HG02678 (cell line): ENCODE measurements around the gene TPX2.
A peak's percentile ranks its signal among the peaks of the same experiment; 100 is the strongest.

Source experiments
- ATAC-seq: cut with Tn5 transposase; IDR thresholded peaks from one replicate; pipeline ENCODE4 v1.9.1; 2021; ENCODE audit warnings: mild to moderate bottlenecking, moderate library complexity; ENCODE audit not compliant: unreplicated experiment

TPX2 gene

DNA sequence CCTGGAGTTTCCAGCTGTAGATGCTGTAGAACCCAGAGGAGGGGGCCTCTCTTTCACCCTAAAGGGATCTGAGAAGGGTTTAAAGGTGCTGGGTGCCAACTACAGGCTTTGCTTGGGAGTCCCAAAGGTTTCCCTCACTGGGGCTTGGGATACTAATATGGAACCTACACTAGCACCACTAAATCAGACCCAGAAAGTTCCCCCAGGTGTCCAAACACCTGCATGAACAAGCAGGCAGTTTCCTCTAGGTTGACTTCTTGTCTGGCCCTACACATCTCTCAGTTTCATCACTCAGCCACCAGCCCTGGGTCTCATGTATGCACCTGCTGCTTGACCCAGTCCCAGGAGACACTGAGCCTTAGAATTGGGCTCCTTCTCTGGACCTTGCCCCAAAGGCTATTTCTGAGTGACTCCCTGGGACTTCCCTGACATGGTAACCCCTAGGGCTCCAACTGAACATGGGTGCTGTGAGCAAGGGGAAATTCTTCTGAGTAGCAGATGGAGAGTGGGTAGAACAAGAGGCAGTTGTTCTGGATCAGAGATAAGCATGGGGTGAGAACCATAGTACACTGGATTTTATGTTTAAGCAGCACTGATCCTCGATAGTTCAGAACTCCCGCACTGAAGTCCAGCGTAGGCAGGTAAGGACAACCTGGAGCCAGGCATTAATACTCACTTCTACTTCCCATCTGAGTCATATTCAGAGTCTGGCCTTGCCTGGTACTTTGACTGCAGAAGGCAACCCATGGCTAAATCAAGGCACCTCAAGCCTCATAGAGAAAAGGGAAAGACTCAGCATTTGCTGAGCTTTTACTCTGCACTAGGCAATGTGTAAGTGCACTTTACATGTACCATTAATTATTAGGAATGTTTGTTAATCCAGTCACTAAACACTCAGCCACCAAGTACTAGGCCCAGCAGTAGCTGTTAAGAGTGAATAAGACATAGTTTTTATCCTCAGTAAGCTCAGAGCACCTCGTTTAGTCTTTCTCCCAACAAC is 33.2 kb upstream of the TPX2 start:
- ATAC-seq = peak; percentile 93

DNA sequence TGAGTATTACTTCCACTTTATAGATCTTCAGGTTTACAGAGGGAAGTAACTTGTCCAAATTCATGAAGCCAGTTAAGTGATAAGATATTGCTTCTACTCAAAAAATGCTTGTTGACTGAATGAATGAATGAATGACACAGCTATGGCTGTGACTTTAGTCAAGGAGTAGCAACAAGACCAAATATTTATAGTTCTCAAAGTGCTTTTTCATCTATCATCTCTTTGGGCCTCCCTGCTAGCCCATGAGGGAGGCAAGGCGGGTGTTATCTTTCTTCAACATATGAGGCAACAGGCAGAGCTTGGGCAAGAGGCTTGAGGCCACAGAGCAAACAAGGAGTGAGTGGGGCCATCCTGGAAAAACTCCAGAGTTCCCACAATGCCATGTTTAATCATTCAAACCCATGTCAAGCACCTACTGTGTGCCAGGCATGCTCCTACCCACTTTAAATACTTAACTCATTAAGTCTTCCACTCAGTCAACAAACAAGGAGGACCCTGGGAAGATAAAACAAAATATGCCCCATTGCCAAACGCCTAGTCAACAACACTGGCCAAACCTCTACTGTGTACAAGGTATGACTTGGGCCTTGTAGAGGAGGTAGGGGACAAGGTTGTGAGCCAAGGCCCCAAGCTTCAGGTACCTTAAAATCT is 32.4 kb upstream of the TPX2 start:
- ATAC-seq = no peak

GRCh38 chr20:31707258-31707615 is 31.9 kb upstream of the TPX2 start:
- no peak for ATAC-seq

DNA sequence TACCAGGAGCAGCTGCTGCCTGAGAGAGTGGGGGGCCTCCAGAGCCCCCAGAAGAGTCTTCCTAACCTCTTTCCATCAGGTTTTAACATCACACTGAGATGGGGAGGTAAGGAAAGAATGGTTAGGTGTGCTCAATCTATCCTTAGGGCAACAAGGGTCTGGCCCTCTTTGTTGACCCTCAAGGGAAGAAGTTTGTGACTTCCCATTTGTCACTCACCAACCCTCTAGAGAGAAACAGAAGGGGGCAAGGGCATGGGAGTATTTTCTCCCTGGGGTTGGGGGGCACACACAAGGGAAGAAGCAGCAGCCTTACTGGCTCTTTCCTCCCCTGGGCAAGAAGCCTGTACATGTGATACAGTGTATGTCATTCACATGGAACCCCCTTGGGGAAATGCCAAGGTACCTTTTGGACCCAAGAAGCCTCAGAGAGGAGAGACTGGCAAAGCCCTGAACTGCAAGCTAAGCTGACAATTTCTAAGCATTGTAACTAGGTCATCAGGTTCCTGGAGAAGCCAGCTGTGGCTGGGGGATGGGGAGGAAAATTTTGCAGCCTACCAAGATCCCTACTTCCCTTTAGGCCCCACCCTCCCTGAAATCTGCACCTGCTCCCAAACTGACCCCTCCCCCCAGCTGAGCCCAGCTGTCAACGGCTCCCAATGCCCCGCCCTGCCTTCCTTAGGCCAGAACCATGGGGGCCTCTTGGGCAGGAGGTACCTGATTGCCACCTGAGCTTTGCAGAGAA is 30.9 kb upstream of the TPX2 start:
- ATAC-seq = no peak

DNA sequence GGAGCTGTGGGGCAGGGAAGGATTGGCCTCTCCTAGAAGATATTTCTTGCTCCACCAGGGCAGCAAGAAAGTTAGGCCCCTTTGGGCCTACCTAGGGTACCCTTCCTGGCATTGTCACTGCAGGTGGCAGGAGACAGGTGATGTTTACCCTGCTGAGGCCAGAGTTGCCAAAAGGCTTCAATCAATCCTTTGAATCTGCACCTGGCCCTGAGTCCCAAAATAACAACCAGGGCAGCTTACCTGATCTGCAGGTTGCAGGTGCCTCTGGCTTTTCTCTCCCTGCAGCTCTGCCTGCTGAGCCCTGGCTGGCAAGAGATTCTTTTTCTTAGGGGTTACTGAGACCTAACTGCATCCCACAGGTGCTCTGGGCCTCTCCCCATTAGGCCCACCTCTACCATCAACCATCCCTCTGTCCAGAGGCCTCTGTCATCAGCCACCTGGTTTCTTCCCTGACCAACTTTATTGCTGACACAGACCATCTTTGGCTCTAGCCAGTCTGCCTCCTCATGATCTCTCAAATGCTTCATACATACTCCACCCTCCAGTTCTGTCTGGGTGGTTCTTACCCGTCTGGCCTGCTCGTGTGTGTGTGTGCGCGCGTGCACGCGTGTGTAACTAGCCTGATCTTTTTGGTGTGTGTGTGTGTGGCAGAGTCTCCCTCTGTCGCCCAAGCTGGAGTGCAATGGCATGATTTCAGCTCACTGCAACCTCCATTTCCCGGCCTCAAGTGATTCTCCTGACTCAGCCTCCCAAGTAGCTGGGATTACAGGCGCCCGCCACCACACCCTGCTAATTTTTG is 30.2 kb upstream of the TPX2 start:
- no peak for ATAC-seq

DNA sequence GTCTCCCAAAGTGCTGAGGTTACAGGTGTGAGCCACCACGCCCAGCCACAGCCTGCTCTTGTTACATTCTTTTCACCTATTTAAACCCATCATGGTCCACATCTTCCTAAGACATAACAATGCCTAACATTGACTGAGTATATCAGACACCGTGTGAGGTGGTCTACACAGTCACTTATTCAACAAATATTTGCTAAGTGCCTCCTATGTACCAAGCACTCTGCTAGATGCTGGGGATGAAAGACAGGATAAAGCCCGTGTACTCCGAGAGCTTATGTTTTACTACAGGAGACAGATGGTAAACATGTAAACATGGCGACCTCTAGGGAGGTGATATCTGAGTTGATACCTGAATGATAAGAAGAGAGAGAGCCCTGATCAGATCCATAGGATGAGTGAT is 29.2 kb upstream of the TPX2 start:
- ATAC-seq = no peak

GRCh38 chr20:31710423-31711108 is 28.5 kb upstream of the TPX2 start:
- no peak for ATAC-seq

DNA sequence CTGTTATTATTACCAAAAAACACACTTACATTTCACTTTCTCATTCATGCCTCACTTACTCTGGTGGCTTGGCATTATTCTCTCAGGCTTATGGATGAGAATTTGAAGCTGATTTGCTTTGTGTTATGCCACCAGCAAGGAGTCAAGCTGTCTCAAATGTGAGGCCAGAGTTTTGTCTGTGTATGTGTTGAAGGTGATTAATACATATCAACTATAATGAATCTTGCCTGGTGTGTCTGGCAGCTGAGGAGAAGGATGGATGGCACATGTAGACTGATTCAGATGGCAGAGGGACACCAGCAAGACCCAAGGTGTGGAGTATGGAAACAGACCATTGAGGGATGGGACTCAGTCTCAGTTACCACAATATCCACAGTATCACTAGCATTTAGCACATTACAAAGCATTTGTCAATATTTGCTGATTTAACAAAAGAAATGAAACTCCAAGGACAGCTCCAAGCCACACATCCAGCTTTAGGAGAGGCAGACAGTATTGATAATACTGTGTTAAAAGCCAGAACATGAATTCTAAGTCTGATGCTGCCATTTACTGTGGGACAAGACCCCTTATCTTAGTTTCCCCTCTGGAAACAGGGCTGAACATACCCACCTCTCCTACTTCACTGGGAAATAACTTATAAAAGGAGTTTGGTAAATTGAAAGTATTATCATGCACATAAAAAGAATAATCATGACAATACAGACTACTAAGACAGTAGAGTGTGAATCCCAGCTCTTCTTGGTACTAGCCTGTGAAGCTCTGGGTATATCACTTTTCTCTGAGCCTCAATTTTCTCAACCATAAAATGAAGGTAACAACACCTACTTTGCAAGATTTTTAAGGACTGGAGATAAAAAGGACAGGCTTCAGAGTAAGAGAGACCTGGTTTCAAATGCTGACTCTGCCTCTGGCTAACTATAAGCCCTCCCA is 27.6 kb upstream of the TPX2 start:
- no peak for ATAC-seq

DNA sequence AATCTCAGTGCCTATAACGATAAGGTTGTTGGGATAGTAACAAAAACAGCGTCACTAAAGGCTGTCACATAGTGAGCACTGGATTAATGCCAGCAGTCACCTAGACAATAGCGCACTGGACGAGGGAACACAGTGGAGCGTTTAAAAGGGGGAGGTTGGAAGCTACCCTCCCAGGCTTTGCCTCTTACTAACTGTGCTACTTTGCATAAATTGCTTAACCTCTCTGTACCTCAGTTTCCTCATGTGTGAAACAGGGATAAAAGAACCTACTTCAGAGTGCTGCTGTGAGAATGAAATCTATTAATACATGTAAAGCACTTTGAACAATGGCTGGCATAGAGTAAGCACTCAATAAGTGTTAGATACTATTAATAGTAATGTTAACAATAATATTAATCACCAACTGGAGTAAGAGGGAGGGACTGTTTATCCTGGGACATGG is 27.0 kb upstream of the TPX2 start:
- no peak for ATAC-seq

GRCh38 chr20:31712564-31713311 is 26.4 kb upstream of the TPX2 start:
- no peak for ATAC-seq

GRCh38 chr20:31713312-31714273 is 25.5 kb upstream of the TPX2 start:
- no peak for ATAC-seq

- ATAC-seq = no peak
Observed at GRCh38 chr20:31715766-31716165, 23.3 kb upstream of the TPX2 start.

DNA sequence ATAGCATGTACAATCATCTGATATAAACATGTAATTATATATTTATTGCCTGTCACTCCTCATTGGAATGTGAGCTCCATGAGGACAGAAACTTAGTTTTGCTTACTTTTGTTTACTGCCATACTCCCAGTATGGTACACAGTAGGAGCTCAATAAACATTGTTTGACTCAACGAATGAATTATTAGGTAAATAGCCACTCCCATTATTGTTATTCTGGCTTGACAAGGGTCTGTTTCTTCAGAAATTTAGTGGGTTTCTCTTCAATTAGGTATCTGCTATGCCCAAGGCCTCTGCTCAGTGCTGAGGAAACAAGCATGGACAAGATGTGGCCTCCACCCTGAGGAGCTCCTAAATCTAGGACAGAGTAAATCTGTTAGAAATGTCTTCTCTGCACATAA is 22.7 kb upstream of the TPX2 start:
- ATAC-seq = no peak

GRCh38 chr20:31716818-31717477 is 22.1 kb upstream of the TPX2 start:
- peak; percentile 14 for ATAC-seq

DNA sequence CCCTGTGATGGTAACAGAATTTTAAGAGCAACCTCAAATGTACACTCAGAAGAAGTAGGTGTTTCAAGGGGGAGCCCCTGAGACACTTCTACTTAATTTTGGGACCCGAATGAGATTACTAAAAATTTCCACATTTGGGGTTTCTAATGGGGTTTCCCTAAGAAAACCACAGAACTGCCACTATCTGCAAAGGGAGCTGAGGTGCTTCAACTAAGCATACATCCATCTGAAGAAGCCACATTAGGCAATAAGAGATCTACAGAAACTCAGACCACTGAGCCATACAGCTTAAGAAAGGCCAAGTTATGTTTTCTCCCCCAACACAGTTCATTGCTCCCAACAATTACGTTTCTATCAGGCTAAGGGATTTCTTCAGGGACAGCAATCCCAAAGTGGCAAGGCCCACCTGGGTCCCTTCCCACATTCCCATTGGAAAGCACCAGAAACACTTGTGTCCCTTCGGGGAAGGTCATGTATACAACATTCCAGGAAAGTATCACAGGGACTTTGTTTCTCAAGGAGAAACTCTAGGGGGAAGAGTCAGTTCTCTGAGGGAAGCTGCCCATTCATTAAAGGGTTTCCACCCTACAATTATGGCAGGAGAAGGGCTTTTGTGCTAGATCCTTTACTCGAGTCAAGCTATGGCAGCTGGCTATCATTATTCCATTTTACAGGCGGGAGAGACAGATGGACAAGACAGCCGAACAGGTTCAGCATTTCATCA is 21.4 kb upstream of the TPX2 start:
- ATAC-seq = peak; percentile 54
